Sigmoid colon (tissue), 4 donors: Measurements from ENCODE around the gene HOXB1.
A peak's percentile ranks its signal among the peaks of the same experiment; 100 is the strongest.

ENCODE experiments used
- CTCF ChIP-seq, 4 experiments: fragments of 450-650 bp in 3 of 4; fragments of 200-600 bp in 1 of 4; IDR thresholded peaks; one replicate each; pipeline ENCODE4 v1.5.1; 2016 to 2019; ENCODE audit warnings: antibody characterized with exemption in 4 of 4, mild to moderate bottlenecking in 3 of 4, moderate library complexity in 2 of 4
- EP300 ChIP-seq, 4 donors: sonication (generic); formaldehyde crosslinking; IDR thresholded peaks; one replicate each; pipeline ENCODE4 v1.6.1; 2017; ENCODE audit warnings: antibody characterized with exemption in 4 of 4
- POLR2A ChIP-seq, 2 donors: fragments of 450-650 bp; IDR thresholded peaks; one replicate each; pipeline ENCODE4 v1.6.1; 2016; ENCODE audit warnings: antibody characterized with exemption in 2 of 2, mild to moderate bottlenecking in 2 of 2, moderate library complexity in 2 of 2
- POLR2AphosphoS5 ChIP-seq, 4 donors: sonication (generic); formaldehyde crosslinking; IDR thresholded peaks; one replicate each; pipeline ENCODE4 v1.6.1; 2017; ENCODE audit warnings: antibody characterized with exemption in 4 of 4

DNA sequence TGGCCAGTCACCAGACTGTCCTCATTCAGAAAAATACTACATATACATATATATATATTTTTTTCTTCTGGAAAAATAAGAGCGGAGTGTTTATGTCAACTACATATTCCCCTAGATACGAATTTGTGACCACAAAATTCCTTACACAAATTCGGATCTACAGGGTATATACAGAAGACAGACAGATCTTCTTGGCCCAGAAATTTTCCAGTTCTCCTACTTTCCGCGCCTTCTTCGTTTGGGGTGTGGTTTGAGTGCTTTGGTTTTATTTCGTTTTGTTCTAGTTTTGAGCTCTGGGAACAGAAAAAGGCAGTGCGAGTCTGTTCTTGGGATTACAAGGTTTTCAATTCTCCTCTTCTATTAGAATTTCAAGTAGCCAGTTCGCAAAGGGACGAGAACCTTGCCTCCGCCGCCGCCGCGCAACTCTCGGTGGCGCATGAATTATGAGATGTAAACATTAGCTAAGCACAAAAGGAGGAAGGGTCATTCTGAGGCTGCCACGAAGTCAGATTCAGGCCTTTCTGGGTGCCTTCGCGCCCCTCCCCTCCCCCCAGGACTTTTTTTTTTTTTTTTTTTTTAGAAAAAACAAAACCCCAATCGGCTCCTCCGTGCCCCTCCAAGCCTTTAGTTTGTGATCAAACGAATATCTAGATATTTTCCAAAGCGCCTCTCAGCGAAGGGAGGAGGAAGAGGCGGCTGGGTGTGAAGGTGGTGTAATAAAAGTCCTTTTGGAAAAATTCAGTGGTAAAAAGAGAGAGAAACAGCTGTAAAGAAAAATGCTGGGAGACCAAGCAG lies 49.1 kb upstream of the HOXB1 start:
- TF ChIP-seq POLR2A (IDR thresholded peaks at IDR 0.05) (peak in 1 of 2 donors; percentile 8), CTCF (IDR thresholded peaks at IDR 0.05) (no peak), EP300 (IDR thresholded peaks at IDR 0.05) (no peak), POLR2AphosphoS5 (IDR thresholded peaks at IDR 0.05) (peak in 3 of 4 donors; percentile 64 to 75 (median 72))
